ENCODE data around the gene CD81.

Gene CD81

DNA sequence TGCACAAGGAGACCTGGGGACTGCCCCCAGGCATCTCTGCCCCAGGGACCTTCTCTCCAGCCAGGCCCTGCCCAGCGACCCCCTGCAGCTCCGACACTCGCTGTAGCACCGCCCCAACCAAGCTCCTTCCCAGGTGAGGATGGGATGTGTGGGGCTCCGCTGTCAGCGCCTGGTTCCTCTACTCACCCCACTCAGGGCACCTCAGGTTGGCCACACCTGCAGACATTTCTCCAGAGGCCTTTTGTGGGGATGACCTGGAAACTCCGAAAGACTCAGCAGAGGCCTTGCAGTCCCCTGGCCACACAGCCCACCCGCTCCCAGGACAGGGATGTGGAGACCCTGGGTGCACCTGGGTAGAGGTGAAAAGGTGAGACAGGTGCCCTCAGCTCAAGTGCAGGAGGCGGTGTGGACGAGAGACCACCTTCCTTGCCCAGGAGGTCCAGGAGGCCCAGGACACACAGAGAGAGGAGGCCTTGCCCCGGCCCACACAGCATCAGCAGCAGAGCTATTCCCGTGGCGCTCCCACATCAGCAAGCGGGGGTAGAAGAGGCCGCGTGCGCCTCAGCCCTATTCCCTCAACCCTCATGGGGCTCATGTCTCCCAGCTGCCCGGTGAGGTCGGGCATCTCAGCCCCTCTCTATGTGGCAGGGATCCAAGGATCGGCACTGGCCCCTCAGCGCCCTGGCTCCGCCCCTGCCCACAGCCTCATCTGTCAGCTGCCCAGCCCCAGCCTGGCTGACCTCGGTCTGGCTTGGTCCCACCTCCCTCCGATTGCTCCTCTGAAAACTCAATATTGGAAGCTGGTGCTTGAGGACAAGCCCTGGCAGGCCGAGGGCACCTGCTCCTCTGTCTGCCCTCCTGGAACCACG is 46.3 kb downstream of the CD81 start:
- no peak for DNase-seq

DNA sequence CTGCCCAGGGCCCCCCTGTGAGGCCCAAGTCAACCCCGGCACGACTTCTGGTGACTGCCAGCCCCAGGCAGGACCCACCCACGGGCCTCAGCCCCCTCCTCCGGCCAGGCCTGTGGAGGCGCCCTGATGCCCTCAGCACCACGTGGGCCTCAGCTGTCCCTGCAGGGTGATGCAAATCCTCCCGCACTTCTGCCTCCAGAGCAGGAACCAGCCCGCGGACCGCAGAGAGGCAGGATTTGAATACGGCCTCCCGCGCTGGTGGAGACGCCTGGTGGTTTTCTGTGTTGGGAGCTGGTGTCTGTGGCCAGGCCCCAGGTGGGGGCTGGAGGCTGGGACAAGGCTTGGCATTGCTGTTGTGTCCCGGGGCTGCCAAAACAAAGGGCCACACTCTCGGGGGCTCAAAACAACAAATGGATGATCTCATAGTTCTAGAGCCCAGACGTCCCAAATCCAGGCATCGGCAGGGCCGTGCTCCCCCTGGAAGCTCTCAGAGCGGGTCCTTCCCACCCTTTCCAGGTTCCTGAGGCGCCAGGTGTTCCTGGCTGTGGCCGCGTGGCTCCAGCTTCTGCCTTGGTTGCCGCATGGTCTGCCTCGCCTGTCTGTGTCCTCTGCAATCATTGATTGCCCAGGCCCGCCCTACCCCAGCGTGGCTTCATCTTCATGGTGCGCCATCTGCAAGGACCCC is 47.8 kb downstream of the CD81 start:
- no peak for DNase-seq

- no peak for DNase-seq
These were observed 48.4 kb downstream of the CD81 start for GRCh38 chr11:2425506-2425905.

- no peak for DNase-seq
These were observed 49.1 kb downstream of the CD81 start for GRCh38 chr11:2426221-2426620.

DNA sequence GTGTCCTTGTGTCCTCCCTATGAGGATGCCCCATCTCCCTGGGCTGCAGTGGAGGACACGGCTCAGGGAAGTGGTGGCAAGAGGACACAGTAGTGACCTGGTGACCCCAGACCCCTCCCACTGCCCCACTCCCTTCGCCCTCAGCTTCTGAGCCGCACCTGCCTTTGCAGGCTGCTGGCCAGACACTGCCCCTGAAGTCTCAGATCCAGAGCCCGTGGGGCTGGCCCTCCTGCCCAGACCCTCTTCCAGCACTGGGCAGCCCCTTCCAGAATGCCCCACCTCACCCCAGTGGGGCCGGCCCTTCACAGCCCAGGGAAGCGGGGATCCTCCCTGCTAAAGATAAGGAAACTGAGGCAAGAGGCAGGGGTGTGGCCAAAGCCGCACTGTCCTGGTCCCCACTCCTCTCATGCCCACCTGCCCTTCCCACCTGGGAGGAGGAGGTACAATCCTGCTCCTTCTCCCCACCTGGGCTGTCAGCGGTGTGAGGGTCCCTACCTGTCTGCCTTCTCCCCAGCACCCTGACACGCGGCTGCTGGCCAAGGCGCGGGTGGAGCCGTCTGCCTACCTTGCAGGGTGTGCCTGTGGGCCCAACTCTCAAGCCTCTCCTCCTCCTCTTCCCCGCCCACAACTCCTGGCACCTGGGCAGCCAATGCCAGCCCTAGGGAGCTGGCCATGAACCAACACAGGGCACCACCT is 49.9 kb downstream of the CD81 start:
- DNase-seq: no peak

DNA sequence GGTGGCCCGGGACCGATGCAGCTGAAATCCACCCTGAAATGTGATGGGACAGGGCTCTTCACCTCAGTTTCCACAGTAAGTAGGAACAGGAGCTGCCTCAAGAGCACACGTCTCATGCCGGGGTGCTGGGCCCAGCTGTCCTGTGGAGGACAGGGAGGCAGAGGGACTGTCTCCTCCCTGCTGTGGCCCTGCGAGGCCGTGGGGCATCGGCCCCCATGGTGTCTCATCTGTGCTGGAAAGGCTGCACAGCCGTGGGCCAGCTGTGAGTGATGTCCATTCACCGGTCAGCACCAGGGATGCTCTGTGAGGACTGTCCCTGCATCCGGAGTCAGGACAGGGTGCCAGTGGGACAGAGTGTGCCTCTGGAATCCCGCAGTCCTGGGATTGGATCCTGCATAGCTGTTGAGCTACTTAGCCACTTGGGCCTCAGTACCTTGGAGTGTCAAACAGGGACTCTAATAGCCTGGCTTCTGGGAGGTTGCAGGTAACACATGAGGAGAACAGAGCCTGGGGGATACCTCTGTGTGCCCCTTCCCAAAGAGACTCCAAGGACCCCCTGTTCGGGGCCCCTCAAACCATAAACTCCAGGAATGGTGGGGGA is 50.7 kb downstream of the CD81 start:
- no peak for DNase-seq

DNA sequence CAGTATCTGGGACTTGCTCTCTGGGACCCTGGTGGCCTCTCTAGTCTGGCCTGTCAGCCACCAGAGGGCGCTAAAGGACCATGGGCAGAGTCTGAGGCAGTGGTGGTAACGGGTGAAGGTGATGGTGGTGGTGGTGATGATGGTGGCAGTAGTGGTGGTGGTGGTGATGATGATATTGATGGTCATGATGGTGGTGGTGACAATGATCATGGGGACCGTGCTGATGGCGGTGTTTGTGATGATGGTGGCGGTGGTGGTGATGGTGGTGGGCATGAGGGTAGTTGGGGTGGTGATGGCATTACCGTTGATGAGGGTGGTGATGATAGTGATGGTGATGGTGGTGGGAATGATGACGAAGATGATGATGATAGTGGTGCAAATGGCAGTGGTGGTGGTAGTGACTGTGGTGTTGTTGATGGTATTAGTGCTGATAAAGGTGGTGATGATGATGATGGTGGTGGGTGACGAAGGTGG is 51.2 kb downstream of the CD81 start:
- DNase-seq: peak; percentile 30

- no peak for DNase-seq
These were observed 54.3 kb downstream of the CD81 start for GRCh38 chr11:2431395-2431794.

DNA sequence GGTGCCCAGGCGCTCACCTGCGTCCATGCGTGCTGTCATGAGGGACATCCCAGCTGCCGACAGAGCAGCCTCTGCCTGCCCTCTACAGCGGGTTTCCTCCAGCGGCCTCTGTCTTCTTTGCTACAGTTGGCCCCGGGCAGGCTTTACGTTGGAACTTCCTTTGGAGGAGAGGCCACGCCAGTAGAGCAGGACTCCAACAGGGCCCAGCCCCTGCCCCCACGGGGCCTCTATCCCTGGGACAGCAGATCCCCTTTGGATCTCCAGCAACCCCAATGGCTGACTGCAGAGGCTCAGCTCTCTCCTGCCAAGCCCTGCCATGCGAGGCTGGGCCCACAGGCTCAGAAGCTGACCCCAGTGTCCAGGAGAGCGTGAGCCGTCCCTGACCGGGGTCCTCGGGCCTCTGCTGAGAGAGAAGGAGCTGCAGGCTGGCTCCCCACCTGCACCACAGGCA is 55.1 kb downstream of the CD81 start:
- no peak for DNase-seq

DNA sequence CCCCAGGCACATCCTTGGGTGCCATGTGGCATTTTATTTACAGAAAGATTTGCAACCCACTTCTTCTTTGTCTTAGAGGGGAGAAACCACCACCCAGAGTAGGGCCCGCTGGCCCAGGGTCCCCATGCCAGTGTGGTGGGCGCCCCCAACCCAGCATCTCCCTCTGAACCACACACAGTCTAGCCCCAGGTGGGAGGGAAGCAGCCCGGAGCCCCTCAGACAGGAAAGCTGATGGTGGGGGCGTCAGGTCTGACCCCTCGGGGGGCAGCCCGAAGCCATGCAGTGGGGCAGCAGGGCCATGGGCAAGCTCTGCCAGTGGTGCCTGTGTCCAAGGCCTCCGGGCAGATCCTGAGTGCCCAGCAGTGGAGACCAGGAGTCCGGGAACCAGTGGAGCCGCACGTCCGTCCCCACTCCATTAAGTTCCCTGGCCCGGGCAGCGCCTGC is 55.5 kb downstream of the CD81 start:
- no peak for DNase-seq

GRCh38 chr11:2433106-2433925 is 56.2 kb downstream of the CD81 start:
- no peak for DNase-seq

GRCh38 chr11:2434008-2434407 is 56.9 kb downstream of the CD81 start:
- no peak for DNase-seq

- DNase-seq: no peak
These were observed 57.6 kb downstream of the CD81 start for GRCh38 chr11:2434506-2435255.

- no peak for DNase-seq
These were observed 58.3 kb downstream of the CD81 start for GRCh38 chr11:2435288-2436012.

DNA sequence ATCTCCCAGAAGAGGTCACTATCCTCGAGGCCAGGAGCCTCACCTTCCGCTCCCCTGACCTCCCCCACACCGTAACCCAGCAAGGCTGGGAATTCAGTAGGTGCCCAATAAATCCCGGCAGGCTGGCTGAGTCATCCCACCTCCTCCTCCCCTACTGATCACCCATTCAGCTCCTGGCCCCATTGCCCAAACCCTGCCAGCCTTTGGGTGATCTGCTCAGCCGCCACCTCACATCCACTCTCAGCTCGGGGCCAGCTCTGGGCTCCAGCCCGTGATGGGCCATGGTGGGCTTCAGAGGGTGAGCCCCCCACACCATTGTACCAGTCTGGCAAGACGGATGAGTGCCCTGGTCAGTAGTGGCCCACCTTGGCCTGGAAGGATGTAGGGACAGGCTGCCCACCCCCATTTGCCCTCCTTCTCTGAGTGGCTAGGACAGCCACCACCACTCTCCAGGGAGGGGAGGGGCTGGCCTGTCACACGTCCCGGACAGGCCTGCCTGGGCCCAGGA is 59.0 kb downstream of the CD81 start:
- DNase-seq: no peak

DNA sequence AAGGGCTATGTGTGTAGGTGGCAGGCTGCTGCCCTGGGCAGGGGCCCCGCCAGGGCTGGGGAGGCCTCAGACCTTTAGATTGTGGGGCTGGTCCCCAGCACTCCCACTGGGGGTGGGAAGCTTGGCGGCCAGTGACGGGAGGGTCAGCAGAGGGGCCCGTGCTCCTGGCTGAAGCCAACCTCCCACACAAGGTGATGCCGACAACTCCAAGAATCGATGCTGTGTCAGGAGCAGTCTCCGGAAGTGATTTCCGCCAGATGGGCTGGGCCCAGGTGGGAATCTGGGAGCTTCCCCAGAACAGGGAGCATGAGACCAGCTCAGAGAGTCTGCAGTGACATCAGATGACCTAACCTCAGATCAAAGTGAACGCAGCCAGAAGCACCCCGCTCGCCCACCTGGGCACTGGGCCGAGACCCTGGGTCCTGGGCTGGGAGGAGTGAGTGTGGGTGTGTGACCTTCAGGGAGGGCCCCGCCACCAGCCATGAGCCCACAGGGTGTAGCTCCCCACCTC is 59.5 kb downstream of the CD81 start:
- DNase-seq: no peak

DNA sequence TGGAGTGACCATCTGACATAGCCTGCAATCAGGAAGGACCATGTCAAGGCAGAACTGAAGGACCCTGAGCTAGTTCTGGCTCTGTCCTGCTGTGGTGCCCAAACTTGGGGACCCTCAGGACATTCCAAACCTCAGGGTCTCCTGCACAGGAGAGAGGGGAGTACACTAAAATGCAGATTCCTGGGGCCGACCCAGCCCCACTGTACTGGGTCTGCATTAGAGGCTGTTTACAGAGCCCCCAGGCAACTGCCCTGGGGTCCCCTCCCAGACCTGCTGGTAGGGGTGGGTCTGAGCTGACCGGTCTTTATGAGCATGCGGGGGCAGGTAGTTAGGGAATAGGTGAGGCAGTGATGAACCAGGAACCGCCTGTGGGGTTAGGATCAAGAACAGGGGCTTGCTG is 60.4 kb downstream of the CD81 start:
- DNase-seq: no peak

DNA sequence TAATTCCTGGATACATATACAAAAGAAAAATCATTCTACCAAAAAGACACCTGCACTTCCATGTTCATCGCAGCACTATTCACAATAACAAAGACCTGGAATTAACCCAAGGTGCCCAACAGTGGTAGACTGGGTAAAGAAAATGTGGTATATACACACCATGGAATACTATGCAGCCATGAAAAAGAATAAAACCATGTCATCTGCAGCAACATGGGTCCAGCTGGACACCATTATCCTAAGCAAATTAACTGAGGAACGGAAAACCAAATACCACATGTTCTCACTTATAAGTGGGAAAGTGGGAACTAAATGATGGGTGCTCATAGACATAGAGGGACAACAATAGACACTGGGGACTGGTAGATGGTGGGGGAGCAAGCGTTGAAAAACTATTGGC is 62.7 kb downstream of the CD81 start:
- no peak for DNase-seq

DNA sequence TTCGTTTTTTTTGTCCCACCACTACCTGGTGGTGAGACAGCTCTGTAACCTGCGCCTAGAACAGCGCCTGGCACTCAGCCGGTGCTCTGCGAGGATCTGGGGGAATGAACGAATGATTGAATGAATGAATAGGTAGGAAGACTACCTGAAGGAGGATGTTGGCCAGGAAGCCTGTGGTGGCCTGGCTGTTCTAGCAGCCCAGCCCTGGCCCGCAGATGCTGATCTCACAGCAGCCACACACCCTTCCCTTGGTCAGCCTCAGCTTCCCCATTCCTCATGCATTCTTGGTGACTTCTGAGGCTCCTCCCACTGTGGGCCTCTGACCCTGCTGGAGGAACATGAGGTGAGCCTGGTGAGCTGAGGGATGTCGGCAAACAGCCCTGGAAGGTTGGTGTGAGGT is 63.5 kb downstream of the CD81 start:
- DNase-seq: no peak

DNA sequence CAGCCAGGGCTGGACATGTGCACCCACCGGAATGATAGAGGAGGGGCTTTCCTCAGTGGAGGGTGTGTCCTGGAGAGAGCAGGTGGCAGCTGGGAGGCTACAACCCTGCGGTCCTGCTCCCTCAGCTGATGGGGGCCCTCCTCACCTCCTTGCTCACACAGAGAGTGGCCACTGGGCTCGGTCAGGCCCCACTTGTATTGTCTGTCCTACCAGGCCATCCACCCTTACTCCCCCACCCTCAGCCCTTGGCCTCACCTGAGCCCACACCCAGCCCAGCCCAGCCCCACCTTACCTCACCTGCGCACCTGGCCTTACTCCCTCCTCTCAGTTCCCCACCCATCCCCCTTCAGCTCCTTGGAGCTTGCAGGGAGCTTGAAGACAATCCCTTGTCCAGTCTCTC is 64.1 kb downstream of the CD81 start:
- no peak for DNase-seq

Data from NCI-H1092 treated with DMSO at 0.1 percent for 48 hours (cell line).